HepG2 (cell line): ENCODE data around the gene ACSS3. TPM values are rescaled to one million over a fixed set of nuclear protein-coding genes. Genes with fewer than 3 reads are reported as not detected.

ENCODE experiments used
- ARNTL ChIP-seq: sonication (generic); formaldehyde crosslinking; IDR thresholded peaks from 2 replicates; pipeline ENCODE4 v1.4.0; 2020; ENCODE audit warnings: mild to moderate bottlenecking, missing genetic modification reagents
- CBX2 ChIP-seq, 2 experiments: fragments of 200-600 bp in 1 of 2; sonication (generic); formaldehyde crosslinking in 1 of 2; IDR thresholded peaks; 2 replicates each; pipeline versions ENCODE4 v1.7.0 to v1.8.1; 2018 to 2022; ENCODE audit warnings: low read depth in 2 of 2, low read length in 1 of 2, mild to moderate bottlenecking in 1 of 2, missing genetic modification reagents in 1 of 2
- DPF2 ChIP-seq: sonication (generic); formaldehyde crosslinking; IDR thresholded peaks from 2 replicates; pipeline ENCODE4 v1.4.0; 2020; ENCODE audit warnings: mild to moderate bottlenecking, low read depth, missing genetic modification reagents, borderline replicate concordance
- FOSL2 ChIP-seq: sonication (generic); formaldehyde crosslinking; IDR thresholded peaks from 2 replicates; pipeline ENCODE4 v1.4.0; 2020; ENCODE audit warnings: missing genetic modification reagents
- FOXC1 ChIP-seq: sonication (generic); formaldehyde crosslinking; IDR thresholded peaks from 2 replicates; pipeline ENCODE4 v1.8.0; 2022; ENCODE audit warnings: mild to moderate bottlenecking, missing genetic modification reagents, borderline replicate concordance
- HHEX ChIP-seq: IDR thresholded peaks from 2 replicates; pipeline ENCODE4 v1.6.1; 2016; ENCODE audit warnings: control low read depth
- KLF13 ChIP-seq: sonication (generic); formaldehyde crosslinking; IDR thresholded peaks from 2 replicates; pipeline ENCODE4 v1.4.0; 2020; ENCODE audit warnings: mild to moderate bottlenecking, missing genetic modification reagents
- MYNN ChIP-seq: sonication (generic); formaldehyde crosslinking; IDR thresholded peaks from 2 replicates; pipeline ENCODE4 v1.4.0; 2020; ENCODE audit warnings: mild to moderate bottlenecking, low read depth, missing genetic modification reagents
- NAIF1 ChIP-seq: sonication (generic); formaldehyde crosslinking; IDR thresholded peaks from 2 replicates; pipeline ENCODE4 v1.5.0; 2020; ENCODE audit warnings: mild to moderate bottlenecking, missing genetic modification reagents, borderline replicate concordance
- RXRB ChIP-seq: IDR thresholded peaks from 2 replicates; pipeline ENCODE4 v1.6.1; 2016; ENCODE audit warnings: borderline replicate concordance, missing genetic modification reagents, missing compliant biosample characterization
- SOX13 ChIP-seq, 3 experiments: fragments of 450-650 bp in 1 of 3; sonication (generic) in 1 of 3; formaldehyde crosslinking in 1 of 3; IDR thresholded peaks in 2 of 3; conservative IDR thresholded peaks in 1 of 3; 2 replicates each; pipeline versions ENCODE4 v1.5.0 to v1.6.1; 2016 to 2020; ENCODE audit warnings: antibody characterized with exemption in 1 of 3, mild to moderate bottlenecking in 1 of 3, missing compliant biosample characterization in 1 of 3, missing genetic modification reagents in 1 of 3, moderate library complexity in 1 of 3
- STAG1 ChIP-seq: sonication (generic); formaldehyde crosslinking; IDR thresholded peaks from 2 replicates; pipeline ENCODE4 v1.4.0; 2020; ENCODE audit warnings: missing genetic modification reagents
- STAT5B ChIP-seq: sonication (generic); formaldehyde crosslinking; IDR thresholded peaks from 2 replicates; pipeline ENCODE4 v1.4.0; 2020; ENCODE audit warnings: missing genetic modification reagents
- TAF1 ChIP-seq: sonication (generic); formaldehyde crosslinking; IDR thresholded peaks from 2 replicates; pipeline ENCODE4 v1.4.0; 2020; ENCODE audit warnings: missing genetic modification reagents
- TSC22D2 ChIP-seq: sonication (generic); formaldehyde crosslinking; IDR thresholded peaks from 2 replicates; pipeline ENCODE4 v1.5.1; 2020; ENCODE audit warnings: missing genetic modification reagents, mild to moderate bottlenecking, borderline replicate concordance
- ZMYM3 ChIP-seq: sonication (generic); formaldehyde crosslinking; IDR thresholded peaks from 2 replicates; pipeline ENCODE4 v1.5.1; 2020; ENCODE audit warnings: mild to moderate bottlenecking, missing genetic modification reagents
- ZNF263 ChIP-seq: sonication (generic); formaldehyde crosslinking; IDR thresholded peaks from 2 replicates; pipeline ENCODE4 v1.4.0; 2020; ENCODE audit warnings: missing genetic modification reagents
- ZNF282 ChIP-seq: fragments of 450-650 bp; IDR thresholded peaks from 2 replicates; pipeline ENCODE4 v1.6.1; 2018; ENCODE audit not compliant: partially characterized antibody
- ZNF432 ChIP-seq: sonication (generic); formaldehyde crosslinking; IDR thresholded peaks from 2 replicates; pipeline ENCODE4 v1.5.0; 2020; ENCODE audit warnings: missing genetic modification reagents, mild to moderate bottlenecking, borderline replicate concordance
- ZNF558 ChIP-seq: sonication (generic); formaldehyde crosslinking; IDR thresholded peaks from 2 replicates; pipeline ENCODE4 v1.9.0; 2022; ENCODE audit warnings: mild to moderate bottlenecking, missing genetic modification reagents, borderline replicate concordance
- polyA plus RNA-seq, 8 experiments: library from polyadenylated mRNA; depleted of rRNA in 3 of 8; stranded (reverse) in 7 of 8; unstranded in 1 of 8; fragments of >200 nt; fragmentation: Illumina TruSeq in 4 of 8; extraction: Trizol in 4 of 8; gene quantifications; 2 replicates each; pipeline versions ENCODE4 v1.2.1 to v1.2.3, GENCODE V29; 2011 to 2016; ENCODE audit warnings: low read depth in 4 of 8, missing spikeins in 1 of 8, mixed read lengths in 1 of 8; ENCODE audit not compliant: insufficient read depth in 1 of 8
- total RNA-seq, 5 experiments: library from RNA; depleted of rRNA; stranded (reverse); fragments of >200 nt; fragmentation: Illumina TruSeq; extraction: Trizol; gene quantifications; 2 replicates each; pipeline ENCODE4 v1.2.3, GENCODE V29; 2016; ENCODE audit warnings: low read depth in 1 of 5
- TF ChIP-seq, protein P1 (sequence below): sonication (generic); formaldehyde crosslinking; IDR thresholded peaks from 2 replicates; pipeline ENCODE4 v1.9.0; 2021; ENCODE audit warnings: missing genetic modification reagents, borderline replicate concordance
- TF ChIP-seq, protein P2 (sequence below), 2 experiments: fragments of 450-650 bp in 1 of 2; sonication (generic) in 1 of 2; formaldehyde crosslinking; IDR thresholded peaks; 2 replicates each; pipeline versions ENCODE4 v1.5.0 to v1.8.0; 2020 to 2022; ENCODE audit warnings: mild to moderate bottlenecking in 1 of 2, missing genetic modification reagents in 1 of 2

The ACSS3 gene
- total and polyA plus RNA-seq, 2 of the 13 experiments (the other 11 are each of a cell fraction or from before 2014, with no cell fraction given): 79.5 to 86.3 TPM

DNA sequence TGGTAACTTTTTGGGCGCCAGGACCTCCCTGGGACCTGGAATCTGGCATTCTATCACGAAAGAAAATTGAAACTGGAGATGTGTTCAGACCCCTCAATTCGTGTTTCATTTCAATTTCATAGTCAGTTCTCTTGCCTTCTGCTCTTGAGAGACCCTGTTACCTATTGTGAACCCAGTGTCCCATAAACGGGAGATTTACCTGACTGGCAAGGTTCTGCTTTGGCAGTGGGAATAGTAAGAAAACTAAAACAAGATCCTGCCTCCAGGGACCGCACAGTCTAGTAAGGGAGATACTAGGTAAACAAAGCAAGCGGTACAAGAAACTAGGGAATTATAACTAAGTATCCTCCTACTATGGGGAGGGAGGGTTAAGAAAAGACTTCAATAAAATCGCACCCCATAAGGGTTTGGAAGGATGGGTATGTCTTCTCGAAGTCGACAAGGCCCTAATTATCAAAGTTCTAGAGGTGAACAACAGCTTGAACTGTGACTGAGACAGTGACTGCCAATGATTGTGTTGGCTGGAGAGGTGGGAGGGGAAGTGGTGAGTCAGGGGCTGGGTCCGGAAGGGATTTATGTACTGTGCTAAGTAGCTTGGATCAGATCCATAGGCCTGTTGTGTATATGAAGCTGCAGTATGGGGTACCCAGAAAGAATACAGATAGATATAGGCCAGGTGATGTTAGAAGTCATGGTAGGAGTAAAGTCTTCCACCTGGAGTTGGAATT lies 754 bp downstream of the ACSS3 start (continued):
- TF ChIP-seq, protein P1, sequence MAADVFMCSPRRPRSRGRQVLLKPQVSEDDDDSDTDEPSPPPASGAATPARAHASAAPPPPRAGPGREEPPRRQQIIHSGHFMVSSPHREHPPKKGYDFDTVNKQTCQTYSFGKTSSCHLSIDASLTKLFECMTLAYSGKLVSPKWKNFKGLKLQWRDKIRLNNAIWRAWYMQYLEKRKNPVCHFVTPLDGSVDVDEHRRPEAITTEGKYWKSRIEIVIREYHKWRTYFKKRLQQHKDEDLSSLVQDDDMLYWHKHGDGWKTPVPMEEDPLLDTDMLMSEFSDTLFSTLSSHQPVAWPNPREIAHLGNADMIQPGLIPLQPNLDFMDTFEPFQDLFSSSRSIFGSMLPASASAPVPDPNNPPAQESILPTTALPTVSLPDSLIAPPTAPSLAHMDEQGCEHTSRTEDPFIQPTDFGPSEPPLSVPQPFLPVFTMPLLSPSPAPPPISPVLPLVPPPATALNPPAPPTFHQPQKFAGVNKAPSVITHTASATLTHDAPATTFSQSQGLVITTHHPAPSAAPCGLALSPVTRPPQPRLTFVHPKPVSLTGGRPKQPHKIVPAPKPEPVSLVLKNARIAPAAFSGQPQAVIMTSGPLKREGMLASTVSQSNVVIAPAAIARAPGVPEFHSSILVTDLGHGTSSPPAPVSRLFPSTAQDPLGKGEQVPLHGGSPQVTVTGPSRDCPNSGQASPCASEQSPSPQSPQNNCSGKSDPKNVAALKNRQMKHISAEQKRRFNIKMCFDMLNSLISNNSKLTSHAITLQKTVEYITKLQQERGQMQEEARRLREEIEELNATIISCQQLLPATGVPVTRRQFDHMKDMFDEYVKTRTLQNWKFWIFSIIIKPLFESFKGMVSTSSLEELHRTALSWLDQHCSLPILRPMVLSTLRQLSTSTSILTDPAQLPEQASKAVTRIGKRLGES (CRISPR knock-in tag): no peak
- peak; percentile 58; the same call in 1 of the 2 replicates for TF ChIP-seq DPF2
- TF ChIP-seq TAF1 (CRISPR knock-in tag): peak; percentile 51; the same call in 1 of the 2 replicates
- TF ChIP-seq TSC22D2 (CRISPR knock-in tag): 0 out of 2 replicates have a peak, but pooled peaks have one; percentile 19
- TF ChIP-seq ARNTL (CRISPR knock-in tag): no peak
- peak; percentile 96 for TF ChIP-seq FOSL2 (CRISPR knock-in tag)
- TF ChIP-seq ZNF432: no peak
- no peak for TF ChIP-seq SOX13 (IDR thresholded peaks at IDR 0.05)
- TF ChIP-seq SOX13 (CRISPR knock-in tag; conservative IDR thresholded peaks at IDR 0.05 in 1 of 2, IDR thresholded peaks at IDR 0.05 in 1 of 2): peak in 1 of 2 experiments; percentile 81; a peak in 2 of 4 replicates
- no peak for TF ChIP-seq HHEX (CRISPR knock-in tag)
- no peak for TF ChIP-seq CBX2 (IDR thresholded peaks at IDR 0.05; ENCODE audit: low read depth, low read length)
- no peak for TF ChIP-seq CBX2 (CRISPR knock-in tag; IDR thresholded peaks at IDR 0.05; ENCODE audit: low read depth)
- TF ChIP-seq STAG1 (CRISPR knock-in tag): no peak
- no peak for TF ChIP-seq KLF13 (CRISPR knock-in tag)
- no peak for TF ChIP-seq ZNF263
- TF ChIP-seq ZMYM3 (CRISPR knock-in tag): no peak
- TF ChIP-seq, protein P2, sequence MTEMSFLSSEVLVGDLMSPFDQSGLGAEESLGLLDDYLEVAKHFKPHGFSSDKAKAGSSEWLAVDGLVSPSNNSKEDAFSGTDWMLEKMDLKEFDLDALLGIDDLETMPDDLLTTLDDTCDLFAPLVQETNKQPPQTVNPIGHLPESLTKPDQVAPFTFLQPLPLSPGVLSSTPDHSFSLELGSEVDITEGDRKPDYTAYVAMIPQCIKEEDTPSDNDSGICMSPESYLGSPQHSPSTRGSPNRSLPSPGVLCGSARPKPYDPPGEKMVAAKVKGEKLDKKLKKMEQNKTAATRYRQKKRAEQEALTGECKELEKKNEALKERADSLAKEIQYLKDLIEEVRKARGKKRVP (CRISPR knock-in tag; IDR thresholded peaks at IDR 0.05): peak in 1 of 2 experiments; percentile 17; a peak in 1 of 4 replicates
- no peak for TF ChIP-seq ZNF558
- TF ChIP-seq RXRB (CRISPR knock-in tag): peak; percentile 80
- no peak for TF ChIP-seq FOXC1 (CRISPR knock-in tag)
- no peak for TF ChIP-seq MYNN
- TF ChIP-seq STAT5B: no peak
- 0 out of 2 replicates have a peak, but pooled peaks have one; percentile 31 for TF ChIP-seq NAIF1 (CRISPR knock-in tag)
- no peak for TF ChIP-seq ZNF282
